ENCODE data around the gene PCYT2.
A peak's percentile ranks its signal among the peaks of the same experiment; 100 is the strongest.

Gene PCYT2

GRCh38 chr17:81867170-81867990, 43.8 kb downstream of the PCYT2 start:
- DNase-seq (ENCODE audit: low read depth, low spot score): no peak
- H3K4me3 ChIP-seq (ENCODE audit: low read length): no peak overlapping the region

- no peak for DNase-seq (ENCODE audit: low read depth, low spot score)
- H3K4me3 ChIP-seq (ENCODE audit: low read length): no peak overlapping the region
Measured at GRCh38 chr17:81866440-81867169, 44.6 kb downstream of the PCYT2 start.

- no peak overlapping the region for H3K4me3 ChIP-seq (ENCODE audit: low read length)
Measured at GRCh38 chr17:81865733-81866439, 45.3 kb downstream of the PCYT2 start.

GRCh38 chr17:81865358-81865732, 45.9 kb downstream of the PCYT2 start:
- no peak overlapping the region for H3K4me3 ChIP-seq (ENCODE audit: low read length)
- DNase-seq (ENCODE audit: low read depth, low spot score): no peak

More at GRCh38 chr17:81865733-81866439, 45.3 kb downstream of the PCYT2 start:
- DNase-seq (ENCODE audit: low read depth, low spot score): no peak

- DNase-seq (ENCODE audit: low read depth, low spot score): no peak
- no peak overlapping the region for H3K4me3 ChIP-seq (ENCODE audit: low read length)
Measured at GRCh38 chr17:81863833-81864768, 47.1 kb downstream of the PCYT2 start.

GRCh38 chr17:81863123-81863675, 48.0 kb downstream of the PCYT2 start:
- no peak overlapping the region for H3K4me3 ChIP-seq (ENCODE audit: low read length)
- DNase-seq (ENCODE audit: low read depth, low spot score): no peak

- peak overlapping the region; percentile 75 for H3K4me3 ChIP-seq (ENCODE audit: low read length)
- peak; percentile 100 for DNase-seq (ENCODE audit: low read depth, low spot score)
Measured at GRCh38 chr17:81860756-81861568, 50.2 kb downstream of the PCYT2 start.

- no peak for DNase-seq (ENCODE audit: low read depth, low spot score)
- H3K4me3 ChIP-seq (ENCODE audit: low read length): peak within 1 kb of the TSS; percentile 75
Measured at GRCh38 chr17:81859906-81860755, 51.1 kb downstream of the PCYT2 start, which contains the start of gene P4HB. Gene P4HB (minus strand): TSS chr17:81860535. CDS start chr17:81860471, 64 bp downstream.

GRCh38 chr17:81858967-81859905, 52.0 kb downstream of the PCYT2 start:
- no peak for DNase-seq (ENCODE audit: low read depth, low spot score)
- peak overlapping the region; percentile 61 for H3K4me3 ChIP-seq (ENCODE audit: low read length)

GRCh38 chr17:81858170-81858966, 52.8 kb downstream of the PCYT2 start:
- H3K4me3 ChIP-seq (ENCODE audit: low read length): peak overlapping the region; percentile 61

GRCh38 chr17:81854974-81855774, 56.0 kb downstream of the PCYT2 start:
- no peak overlapping the region for H3K4me3 ChIP-seq (ENCODE audit: low read length)

More at GRCh38 chr17:81858170-81858966, 52.8 kb downstream of the PCYT2 start:
- DNase-seq (ENCODE audit: low read depth, low spot score): peak; percentile 54

GRCh38 chr17:81852237-81852636, 59.0 kb downstream of the PCYT2 start:
- no peak for DNase-seq (ENCODE audit: low read depth, low spot score)
- H3K4me3 ChIP-seq (ENCODE audit: low read length): no peak overlapping the region

More at GRCh38 chr17:81854974-81855774, 56.0 kb downstream of the PCYT2 start:
- DNase-seq (ENCODE audit: low read depth, low spot score): no peak

GRCh38 chr17:81851423-81851822, 59.8 kb downstream of the PCYT2 start:
- DNase-seq (ENCODE audit: low read depth, low spot score): no peak
- H3K4me3 ChIP-seq (ENCODE audit: low read length): no peak overlapping the region

All from Jurkat, Clone E6-1 (cell line).